HUDEP-2 (cell line): ENCODE measurements around the gene AFF3.

Source experiments
- DNase-seq, 76 experiments: peaks; one replicate each; lab custom pipeline; 2025; ENCODE audit not compliant: unreplicated experiment in 76 of 76; lab: John Stamatoyannopoulos, UW

AFF3 gene

GRCh38 chr2:99593692-99594427 is 548.5 kb downstream of the AFF3 start:
- DNase-seq: no peak

GRCh38 chr2:99576775-99577174 is 565.6 kb downstream of the AFF3 start:
- DNase-seq: no peak

GRCh38 chr2:99573634-99574251 is 568.6 kb downstream of the AFF3 start:
- no peak for DNase-seq

DNA sequence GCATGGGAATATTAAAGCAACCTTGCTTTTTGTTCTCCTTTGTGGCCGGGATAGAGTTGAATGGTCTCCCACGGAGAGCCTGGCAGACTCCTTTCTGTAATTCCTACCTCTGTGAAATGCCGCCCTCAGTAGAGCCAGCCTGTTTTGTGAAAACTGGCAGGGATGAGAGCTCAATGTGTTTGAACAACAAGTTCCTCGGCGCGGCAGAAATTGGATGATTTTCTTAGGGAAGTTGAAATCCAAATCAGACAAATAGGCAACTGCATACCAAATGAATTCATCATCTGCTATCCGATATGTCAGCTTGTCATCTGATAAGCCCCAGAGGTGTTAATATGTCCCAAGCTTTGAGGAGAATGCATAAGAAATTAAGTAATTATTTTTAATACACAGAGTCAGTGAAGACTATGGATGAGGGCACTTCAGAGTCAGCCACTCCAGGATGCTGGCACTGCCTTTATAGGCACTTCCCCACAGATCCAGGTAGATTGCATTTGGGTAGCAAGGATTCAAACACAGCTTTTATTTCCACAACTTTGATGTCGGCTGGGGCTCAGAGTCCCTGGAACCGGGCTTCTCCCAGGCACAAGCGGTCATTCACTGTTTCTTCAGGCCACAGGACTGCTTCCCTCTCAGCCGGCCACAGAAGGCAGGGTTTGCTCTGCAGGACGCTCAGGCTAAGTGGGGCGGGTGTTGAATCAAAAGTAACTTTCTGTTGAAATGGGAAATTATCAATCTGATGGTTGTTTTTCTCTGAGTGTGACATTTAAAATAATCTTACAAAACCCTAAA is 569.8 kb downstream of the AFF3 start:
- DNase-seq: no peak

DNA sequence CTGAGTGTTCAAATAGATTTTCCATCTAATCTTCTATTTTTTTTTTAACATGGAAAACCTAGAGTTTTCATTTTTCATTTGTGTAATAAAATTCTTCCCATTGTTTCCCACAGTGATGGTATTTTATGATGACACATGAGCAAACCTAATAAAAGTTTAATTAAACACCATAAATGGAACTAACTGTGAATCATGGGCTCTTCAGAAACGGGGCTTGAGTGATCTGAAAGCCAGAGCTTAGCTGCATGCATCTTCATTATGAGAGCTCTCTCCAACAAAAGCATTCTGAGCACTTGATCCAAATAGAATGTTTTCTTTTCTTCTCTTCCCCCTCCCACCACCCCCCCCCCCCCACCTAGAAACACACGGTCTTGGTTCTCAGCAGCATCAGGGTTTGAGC is 570.4 kb downstream of the AFF3 start:
- no peak for DNase-seq

GRCh38 chr2:99571533-99571932 is 570.9 kb downstream of the AFF3 start:
- no peak for DNase-seq

- DNase-seq: no peak
Measured at GRCh38 chr2:99571021-99571420, 571.4 kb downstream of the AFF3 start.

DNA sequence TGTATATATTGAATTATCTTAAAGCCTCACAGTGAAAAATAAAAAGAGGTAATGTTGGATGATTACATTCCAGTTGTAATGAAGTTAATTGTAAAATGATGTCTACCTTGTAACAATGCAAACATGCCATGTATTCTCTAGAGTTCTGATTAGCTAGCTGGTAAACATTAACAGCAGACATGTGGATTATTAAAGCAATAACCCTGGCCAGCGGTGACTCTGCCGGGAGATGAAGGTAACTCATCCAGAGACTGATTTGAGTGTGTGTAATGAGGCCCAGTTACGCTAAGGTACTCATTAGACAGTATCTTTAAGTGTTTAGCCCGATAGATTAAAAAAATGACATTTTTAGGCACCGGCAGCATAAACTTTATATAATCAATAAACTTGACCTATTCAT is 573.0 kb downstream of the AFF3 start:
- DNase-seq: no peak

- no peak for DNase-seq
Measured at GRCh38 chr2:99565227-99565626, 577.2 kb downstream of the AFF3 start.

- DNase-seq: no peak
Measured at GRCh38 chr2:99562516-99562915, 579.9 kb downstream of the AFF3 start.

DNA sequence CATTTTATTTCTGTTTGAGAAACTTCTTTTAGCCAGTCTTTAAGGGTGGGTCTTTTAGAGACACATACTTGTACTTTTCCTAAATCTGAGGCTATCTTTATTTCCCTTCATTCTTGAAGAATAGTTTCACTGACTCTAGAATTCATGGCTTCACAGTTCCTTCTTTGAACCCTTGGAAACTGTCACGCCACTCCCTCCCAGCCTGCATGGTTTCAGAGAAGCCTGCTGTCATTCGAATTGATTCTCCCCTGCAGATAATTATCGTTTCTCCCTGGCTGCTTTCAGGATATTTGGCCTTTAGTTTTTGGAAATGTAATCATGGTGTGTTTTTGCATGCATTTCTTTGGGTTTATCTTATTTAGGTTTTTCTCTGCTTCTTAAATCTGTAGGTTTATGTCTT is 580.6 kb downstream of the AFF3 start:
- no peak for DNase-seq

GRCh38 chr2:99559075-99559662 is 583.2 kb downstream of the AFF3 start:
- DNase-seq: peak in 67 of 76 experiments; percentile 3 to 85 (median 56)

DNA sequence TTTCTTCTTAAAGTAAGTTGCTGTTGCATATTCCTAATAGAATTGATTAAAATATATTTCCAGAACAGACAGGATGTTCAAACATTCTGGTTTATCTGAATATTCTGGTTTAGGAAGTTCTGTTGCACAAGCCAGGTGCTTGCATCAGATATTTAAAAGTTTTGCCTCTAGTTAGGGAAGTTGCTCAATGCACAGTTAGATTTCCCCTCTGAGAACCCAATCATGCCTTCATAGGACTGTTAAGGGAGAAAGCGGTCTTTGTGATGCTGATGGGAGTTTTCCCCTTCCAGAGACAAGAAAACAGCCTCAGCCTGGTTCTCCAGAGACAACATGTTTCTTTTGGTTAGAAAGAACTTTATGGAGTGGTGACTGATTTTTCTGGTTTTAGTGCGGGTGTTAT is 587.0 kb downstream of the AFF3 start:
- no peak for DNase-seq

DNA sequence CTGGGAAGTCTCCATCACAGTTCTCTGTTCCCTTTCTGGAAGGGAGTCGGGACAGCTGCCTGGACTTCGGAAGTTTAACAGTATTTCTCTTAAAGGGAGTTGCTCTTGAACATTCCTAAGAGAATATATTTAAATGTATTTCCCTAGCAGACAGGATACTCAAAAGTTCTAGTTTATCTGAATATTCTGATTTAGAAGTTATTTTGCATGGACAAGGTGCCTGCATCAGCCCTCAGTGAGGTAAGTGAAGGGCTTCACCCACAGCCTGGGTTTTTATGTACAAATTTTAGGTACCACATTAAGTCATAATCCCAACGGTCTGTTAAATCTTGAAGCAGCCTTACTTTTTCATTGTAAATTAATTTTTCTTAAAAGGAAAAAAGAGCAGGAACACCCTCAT is 587.5 kb downstream of the AFF3 start:
- DNase-seq: no peak

- DNase-seq: no peak
Measured at GRCh38 chr2:99554238-99554637, 588.2 kb downstream of the AFF3 start.

DNA sequence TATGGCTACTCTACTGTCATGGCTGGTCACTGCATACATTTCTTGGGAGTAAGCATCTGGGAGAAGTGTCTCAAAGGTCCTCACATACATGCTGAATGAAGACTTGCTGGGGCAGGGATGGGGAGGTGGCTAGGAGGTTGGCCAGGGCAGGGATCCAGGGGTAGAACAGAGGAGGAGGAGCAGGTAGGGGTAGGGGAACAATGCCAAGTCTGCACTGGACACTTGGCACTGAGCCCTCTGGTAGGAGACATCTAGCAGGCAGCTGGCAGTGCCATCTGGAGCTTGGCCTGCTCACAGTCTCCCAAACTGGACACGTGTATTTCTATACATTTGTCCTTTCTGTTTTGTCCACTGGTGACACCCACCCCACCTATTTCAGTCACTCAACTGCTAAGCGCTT is 589.9 kb downstream of the AFF3 start:
- no peak for DNase-seq

DNA sequence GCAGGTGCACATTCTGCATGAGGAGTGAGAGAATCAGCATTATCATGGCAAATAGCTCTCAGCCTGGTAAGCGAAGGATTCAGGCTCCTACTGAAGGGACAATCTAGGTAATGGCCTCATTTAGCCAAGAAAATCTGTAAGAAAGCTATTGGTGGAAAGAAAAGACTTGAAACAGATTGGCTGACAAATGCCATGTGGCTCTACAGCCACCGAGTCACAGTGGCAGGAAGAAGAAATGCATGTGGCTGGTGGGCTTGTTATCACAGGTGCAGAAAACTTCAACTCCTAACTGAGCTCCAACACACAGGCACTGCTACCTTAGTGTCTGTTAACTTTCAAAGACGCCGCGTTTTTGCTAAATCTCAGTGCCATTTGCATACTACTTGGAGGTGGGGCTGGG is 592.0 kb downstream of the AFF3 start:
- DNase-seq: no peak

DNA sequence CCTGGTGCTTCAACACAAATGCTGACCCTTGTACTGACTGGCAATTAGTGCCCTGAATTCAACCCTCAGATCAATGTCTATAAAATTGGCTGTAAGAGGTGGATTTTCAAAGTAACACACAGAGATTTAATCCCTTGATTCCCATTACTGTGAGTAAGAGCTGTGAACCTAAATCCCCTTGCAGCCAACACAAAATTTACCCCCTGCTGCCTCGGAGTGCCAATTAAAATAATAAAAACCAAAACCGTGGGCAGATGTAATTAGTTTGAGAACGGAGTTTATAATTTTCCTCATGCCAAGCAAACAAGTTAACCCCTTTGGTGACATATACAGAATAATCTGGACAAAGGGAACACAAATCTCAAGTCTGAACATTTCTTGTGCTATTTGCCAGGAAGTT is 596.8 kb downstream of the AFF3 start:
- no peak for DNase-seq

GRCh38 chr2:99545066-99545465 is 597.3 kb downstream of the AFF3 start:
- DNase-seq: no peak

DNA sequence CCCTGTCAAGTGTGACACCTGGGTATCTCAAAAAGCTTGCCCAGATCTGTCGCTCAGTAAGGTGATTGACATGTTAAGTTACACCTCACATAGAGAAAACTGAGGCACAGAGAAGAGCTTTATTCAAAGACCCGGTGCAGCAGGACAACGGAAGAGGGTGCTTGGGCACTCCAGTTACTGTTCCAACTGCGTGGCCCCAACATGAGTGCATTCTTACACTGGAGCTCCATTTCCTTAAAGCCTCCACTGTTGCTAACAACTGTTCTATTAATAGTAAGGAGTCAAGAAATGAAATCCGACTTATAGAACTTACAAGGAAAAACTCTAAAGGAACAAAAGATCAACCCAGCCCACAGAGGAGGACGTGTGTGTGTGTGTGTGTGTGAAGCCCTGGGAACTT is 597.8 kb downstream of the AFF3 start:
- no peak for DNase-seq

- DNase-seq: no peak
Measured at GRCh38 chr2:99543247-99543646, 599.1 kb downstream of the AFF3 start.
